OCI-LY1 (cell line): ENCODE data around the gene RNASEH2B.

Experiments used
- H2AFZ ChIP-seq: fragments of 200-600 bp; sonication (generic), shearing (Covaris generic); 2 replicates; pipeline ENCODE4 v1.6.0; 2014; ENCODE audit warnings: antibody characterized with exemption, mild to moderate bottlenecking, low read length
- H3F3A ChIP-seq: fragments of 200-600 bp; sonication (generic), shearing (Covaris generic); 2 replicates; pipeline ENCODE4 v1.6.0; 2014; ENCODE audit warnings: mild to moderate bottlenecking, antibody characterized with exemption, low read length, moderate library complexity; ENCODE audit not compliant: insufficient read depth
- H3K27ac ChIP-seq: fragments of 200-600 bp; sonication (generic); 2 replicates; pipeline ENCODE4 v1.5.1; 2014; ENCODE audit warnings: low read length, mixed run types, mild to moderate bottlenecking, low read depth; ENCODE audit not compliant: poor library complexity, severe bottlenecking
- H3K27me3 ChIP-seq: fragments of 200-600 bp; sonication (generic); 2 replicates; pipeline ENCODE4 v1.6.0; 2014; ENCODE audit warnings: antibody characterized with exemption, mild to moderate bottlenecking, low read length, moderate library complexity; ENCODE audit not compliant: insufficient read depth
- H3K36me3 ChIP-seq: fragments of 200-600 bp; sonication (generic); 2 replicates; pipeline ENCODE4 v1.6.1; 2014; ENCODE audit warnings: mild to moderate bottlenecking, antibody characterized with exemption, low read length, moderate library complexity, mixed read lengths; ENCODE audit not compliant: insufficient read depth
- H3K4me1 ChIP-seq: fragments of 200-600 bp; sonication (generic); 2 replicates; pipeline ENCODE4 v1.5.1; 2014; ENCODE audit warnings: mild to moderate bottlenecking, low read length, moderate library complexity; ENCODE audit not compliant: insufficient read depth, severe bottlenecking
- H3K4me2 ChIP-seq: fragments of 200-600 bp; sonication (generic), shearing (Covaris generic); 2 replicates; pipeline ENCODE4 v1.6.1; 2014; ENCODE audit warnings: low read length
- H3K4me3 ChIP-seq: fragments of 200-600 bp; sonication (generic); 2 replicates; pipeline ENCODE4 v1.5.1; 2014; ENCODE audit warnings: low read length, low read depth, mild to moderate bottlenecking, mixed read lengths; ENCODE audit not compliant: poor library complexity, severe bottlenecking
- H3K79me2 ChIP-seq: fragments of 200-600 bp; shearing (Covaris generic); 2 replicates; pipeline ENCODE4 v1.6.1; 2016; ENCODE audit warnings: mixed run types, low read length, mixed read lengths; ENCODE audit not compliant: insufficient read depth
- H3K9ac ChIP-seq: fragments of 200-600 bp; sonication (generic), shearing (Covaris generic); 2 replicates; pipeline ENCODE4 v1.6.1; 2014; ENCODE audit warnings: mild to moderate bottlenecking, low read length, mixed read lengths
- H3K9me2 ChIP-seq: fragments of 200-600 bp; sonication (generic), shearing (Covaris generic); 2 replicates; pipeline ENCODE4 v1.6.1; 2014; ENCODE audit warnings: low read depth, mild to moderate bottlenecking, low read length, mixed read lengths
- H3K9me3 ChIP-seq: fragments of 200-600 bp; shearing (Covaris generic); 2 replicates; pipeline ENCODE4 v1.6.1; 2014; ENCODE audit warnings: low read length, mixed read lengths
- H4K20me1 ChIP-seq: fragments of 200-600 bp; sonication (generic), shearing (Covaris generic); 2 replicates; pipeline ENCODE4 v1.6.0; 2016; ENCODE audit warnings: mild to moderate bottlenecking, low read length; ENCODE audit not compliant: insufficient read depth
- EZH2 ChIP-seq: fragments of 200-600 bp; sonication (generic), shearing (Covaris generic); IDR thresholded peaks from 2 replicates; pipeline ENCODE4 v1.8.0; 2017; ENCODE audit warnings: borderline replicate concordance, mixed run types, mild to moderate bottlenecking, antibody characterized with exemption, low read length, moderate library complexity, mixed read lengths
- TF ChIP-seq, protein P1 (sequence below): fragments of 200-600 bp; sonication (generic), shearing (Covaris generic); IDR thresholded peaks from 2 replicates; pipeline ENCODE4 v1.5.1; 2017; ENCODE audit warnings: mild to moderate bottlenecking, antibody characterized with exemption, low read length, moderate library complexity, mixed read lengths

The RNASEH2B gene

GRCh38 chr13:50928659-50929462 is 19.3 kb downstream of the RNASEH2B start:
- no peak overlapping the region for H3K4me2 ChIP-seq
- no peak overlapping the region for H3K9ac ChIP-seq
- H3K79me2 ChIP-seq, result peaks cover 56% of the 10 kb centered on the region
- H3F3A ChIP-seq, result 0 out of 2 replicates have a peak, but pooled peaks cover 6% of the 10 kb centered on the region
- no peak overlapping the region for H3K27ac ChIP-seq
- no peaks in the 10 kb centered on the region for H3K4me1 ChIP-seq
- H2AFZ ChIP-seq, result no peak overlapping the region
- H3K4me3 ChIP-seq, result no peak overlapping the region
- no peaks in the 10 kb centered on the region for H4K20me1 ChIP-seq
- H3K9me2 ChIP-seq, result no peaks in the 10 kb centered on the region
- peaks cover 20% of the 10 kb centered on the region for H3K9me3 ChIP-seq
- no peaks in the 10 kb centered on the region for H3K27me3 ChIP-seq
- TF ChIP-seq EZH2, result no peak
- TF ChIP-seq, protein P1, sequence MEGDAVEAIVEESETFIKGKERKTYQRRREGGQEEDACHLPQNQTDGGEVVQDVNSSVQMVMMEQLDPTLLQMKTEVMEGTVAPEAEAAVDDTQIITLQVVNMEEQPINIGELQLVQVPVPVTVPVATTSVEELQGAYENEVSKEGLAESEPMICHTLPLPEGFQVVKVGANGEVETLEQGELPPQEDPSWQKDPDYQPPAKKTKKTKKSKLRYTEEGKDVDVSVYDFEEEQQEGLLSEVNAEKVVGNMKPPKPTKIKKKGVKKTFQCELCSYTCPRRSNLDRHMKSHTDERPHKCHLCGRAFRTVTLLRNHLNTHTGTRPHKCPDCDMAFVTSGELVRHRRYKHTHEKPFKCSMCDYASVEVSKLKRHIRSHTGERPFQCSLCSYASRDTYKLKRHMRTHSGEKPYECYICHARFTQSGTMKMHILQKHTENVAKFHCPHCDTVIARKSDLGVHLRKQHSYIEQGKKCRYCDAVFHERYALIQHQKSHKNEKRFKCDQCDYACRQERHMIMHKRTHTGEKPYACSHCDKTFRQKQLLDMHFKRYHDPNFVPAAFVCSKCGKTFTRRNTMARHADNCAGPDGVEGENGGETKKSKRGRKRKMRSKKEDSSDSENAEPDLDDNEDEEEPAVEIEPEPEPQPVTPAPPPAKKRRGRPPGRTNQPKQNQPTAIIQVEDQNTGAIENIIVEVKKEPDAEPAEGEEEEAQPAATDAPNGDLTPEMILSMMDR, result no peak
- peaks cover 77% of the 10 kb centered on the region for H3K36me3 ChIP-seq

GRCh38 chr13:50932091-50932490 is 22.5 kb downstream of the RNASEH2B start:
- Histone ChIP-seq H3K4me1 (no peaks in the 10 kb centered on the region), H3K27me3 (no peaks in the 10 kb centered on the region), H3F3A (0 out of 2 replicates have a peak, but pooled peaks cover 6% of the 10 kb centered on the region), H3K79me2 (peaks cover 24% of the 10 kb centered on the region), H3K36me3 (peaks cover 85% of the 10 kb centered on the region), H3K9me3 (no peaks in the 10 kb centered on the region), H2AFZ (no peak overlapping the region), H3K4me3 (no peak overlapping the region), H3K27ac (no peak overlapping the region), H3K4me2 (no peak overlapping the region), H3K9ac (no peak overlapping the region), H4K20me1 (no peaks in the 10 kb centered on the region), H3K9me2 (no peaks in the 10 kb centered on the region)
- TF ChIP-seq, protein P1, result no peak
- TF ChIP-seq EZH2, result no peak

DNA sequence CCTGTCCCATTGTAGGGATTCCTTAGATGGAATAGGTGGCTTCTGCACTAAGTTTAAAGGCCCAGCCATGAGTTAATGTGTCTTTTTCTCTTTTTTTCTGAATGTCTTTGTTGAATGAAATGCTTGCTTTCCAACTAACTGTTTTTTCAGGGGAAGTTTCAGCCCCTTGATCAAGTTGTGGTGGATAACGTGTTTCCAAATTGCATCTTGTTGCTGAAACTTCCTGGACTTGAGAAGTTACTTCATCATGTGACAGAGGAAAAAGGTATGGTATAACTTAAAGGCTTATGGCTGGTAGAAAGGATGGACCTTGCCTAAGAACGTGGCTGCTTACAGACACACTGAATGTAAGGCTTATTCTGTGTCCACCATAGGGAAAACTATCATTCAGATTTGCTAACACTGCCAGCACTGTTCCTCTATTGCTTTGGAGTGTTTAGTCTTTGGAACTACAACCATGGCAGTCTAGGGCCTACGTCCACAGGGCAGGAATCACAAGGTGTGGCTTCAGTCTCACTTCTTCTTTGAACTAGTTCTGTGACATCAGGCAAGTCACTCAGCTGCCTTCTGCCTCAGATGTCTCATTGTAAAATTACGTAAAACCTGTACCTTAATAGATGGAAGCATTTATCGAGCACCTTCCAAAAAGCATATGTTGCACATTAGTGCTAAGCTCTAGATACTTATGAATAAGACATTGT is 25.3 kb downstream of the RNASEH2B start:
- H3K27ac ChIP-seq, result no peak overlapping the region
- H3K4me1 ChIP-seq, result no peaks in the 10 kb centered on the region
- no peaks in the 10 kb centered on the region for H3K9me2 ChIP-seq
- H3K4me3 ChIP-seq, result no peak overlapping the region
- H3K36me3 ChIP-seq, result peaks cover 90% of the 10 kb centered on the region
- no peak overlapping the region for H3K9ac ChIP-seq
- no peaks in the 10 kb centered on the region for H3F3A ChIP-seq
- no peak overlapping the region for H2AFZ ChIP-seq
- H3K79me2 ChIP-seq, result no peaks in the 10 kb centered on the region
- H3K27me3 ChIP-seq, result no peaks in the 10 kb centered on the region
- no peaks in the 10 kb centered on the region for H4K20me1 ChIP-seq
- TF ChIP-seq, protein P1, result no peak
- no peak for TF ChIP-seq EZH2
- H3K4me2 ChIP-seq, result no peak overlapping the region
- 0 out of 2 replicates have a peak, but pooled peaks cover 4% of the 10 kb centered on the region for H3K9me3 ChIP-seq
